Subcutaneous adipose tissue (tissue), 4 donors: ENCODE results near the gene CALCA. TPM values are rescaled to one million over a fixed set of nuclear protein-coding genes. Genes with fewer than 3 reads are reported as not detected.

Experiments used
- total RNA-seq, 4 donors: library from RNA; depleted of rRNA; stranded (reverse); fragments of >200 nt; gene quantifications; one replicate each; pipeline ENCODE4 v1.1.0, GENCODE V29; 2016
- TF ChIP-seq, protein P1 (sequence below): fragments of 450-650 bp; IDR thresholded peaks from one replicate; pipeline ENCODE4 v1.5.1; 2016; ENCODE audit warnings: low read depth, mild to moderate bottlenecking, control low read depth, antibody characterized with exemption, moderate library complexity

Gene CALCA
- total RNA-seq, 4 donors from 2014 or later: not detected

DNA sequence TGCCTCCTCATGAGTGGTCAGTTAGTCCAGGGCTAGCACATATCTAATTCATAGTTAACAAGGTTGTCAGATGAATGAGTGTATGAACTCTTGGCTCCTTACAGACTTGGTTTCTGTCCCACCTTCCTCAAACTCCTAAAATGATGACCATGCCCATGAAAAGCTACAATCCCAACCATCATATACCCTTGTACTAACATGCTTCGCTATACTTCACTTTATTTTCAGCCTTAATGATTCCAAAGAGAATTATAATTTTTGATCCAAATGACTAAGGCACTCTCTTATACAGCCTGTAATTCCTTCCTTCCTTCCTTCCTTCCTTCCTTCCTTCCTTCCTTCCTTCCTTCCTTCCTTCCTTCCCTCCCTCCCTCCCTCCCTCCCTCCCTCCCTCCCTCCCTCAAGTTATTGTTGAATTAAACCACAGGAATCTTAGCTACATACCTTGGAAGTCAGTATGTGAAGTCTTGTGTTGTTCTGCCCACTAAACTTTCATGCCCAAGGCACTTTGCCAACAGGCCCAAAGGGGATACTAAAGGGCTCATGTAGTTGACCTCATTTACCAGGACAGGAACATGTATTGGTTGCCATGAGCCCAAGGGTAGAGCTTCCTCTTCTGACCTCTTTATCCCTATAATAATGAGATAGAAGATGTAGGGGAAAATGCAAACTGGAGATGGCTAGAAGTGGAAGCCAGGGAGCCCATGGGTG is 37.4 kb downstream of the CALCA start:
- TF ChIP-seq, protein P1, sequence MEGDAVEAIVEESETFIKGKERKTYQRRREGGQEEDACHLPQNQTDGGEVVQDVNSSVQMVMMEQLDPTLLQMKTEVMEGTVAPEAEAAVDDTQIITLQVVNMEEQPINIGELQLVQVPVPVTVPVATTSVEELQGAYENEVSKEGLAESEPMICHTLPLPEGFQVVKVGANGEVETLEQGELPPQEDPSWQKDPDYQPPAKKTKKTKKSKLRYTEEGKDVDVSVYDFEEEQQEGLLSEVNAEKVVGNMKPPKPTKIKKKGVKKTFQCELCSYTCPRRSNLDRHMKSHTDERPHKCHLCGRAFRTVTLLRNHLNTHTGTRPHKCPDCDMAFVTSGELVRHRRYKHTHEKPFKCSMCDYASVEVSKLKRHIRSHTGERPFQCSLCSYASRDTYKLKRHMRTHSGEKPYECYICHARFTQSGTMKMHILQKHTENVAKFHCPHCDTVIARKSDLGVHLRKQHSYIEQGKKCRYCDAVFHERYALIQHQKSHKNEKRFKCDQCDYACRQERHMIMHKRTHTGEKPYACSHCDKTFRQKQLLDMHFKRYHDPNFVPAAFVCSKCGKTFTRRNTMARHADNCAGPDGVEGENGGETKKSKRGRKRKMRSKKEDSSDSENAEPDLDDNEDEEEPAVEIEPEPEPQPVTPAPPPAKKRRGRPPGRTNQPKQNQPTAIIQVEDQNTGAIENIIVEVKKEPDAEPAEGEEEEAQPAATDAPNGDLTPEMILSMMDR: no peak

DNA sequence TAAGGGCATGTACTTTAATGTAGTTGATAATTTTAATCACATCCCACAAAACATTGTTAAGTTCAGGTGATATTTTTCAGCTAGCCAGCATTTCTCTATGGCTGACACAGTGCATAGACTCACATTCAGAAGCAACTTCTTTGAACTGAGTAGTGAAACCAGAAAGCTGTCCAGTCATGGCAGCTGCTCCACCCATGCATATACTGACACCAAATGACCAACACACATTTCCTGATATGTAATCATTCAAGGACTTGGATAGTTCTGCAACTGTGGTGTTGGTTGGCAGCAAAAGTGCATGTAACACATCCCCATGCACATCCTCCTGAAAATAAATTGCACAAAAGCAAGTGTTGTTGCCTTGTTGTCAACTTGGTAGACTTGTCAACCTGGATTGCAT is 39.7 kb downstream of the CALCA start:
- TF ChIP-seq, protein P1: no peak

DNA sequence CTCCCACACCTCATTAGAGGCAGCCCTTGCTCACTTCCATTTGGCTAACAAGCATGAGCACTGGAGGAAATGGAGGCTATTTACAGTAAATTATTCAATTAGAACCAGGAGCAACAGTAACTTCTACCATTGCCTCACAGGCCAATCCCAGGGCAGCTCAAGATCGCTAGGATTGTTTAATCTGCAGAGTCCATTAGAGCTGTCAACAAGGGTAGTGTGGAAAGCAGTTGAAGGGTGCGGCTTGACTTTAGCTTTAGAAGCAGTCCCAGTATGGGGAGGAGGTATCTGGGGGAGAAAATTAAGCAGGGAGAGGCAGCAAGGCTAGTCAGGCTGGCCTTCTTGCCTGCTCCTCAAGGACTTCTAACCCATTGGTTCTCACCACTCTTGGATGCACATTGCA is 41.8 kb downstream of the CALCA start:
- TF ChIP-seq, protein P1: no peak

DNA sequence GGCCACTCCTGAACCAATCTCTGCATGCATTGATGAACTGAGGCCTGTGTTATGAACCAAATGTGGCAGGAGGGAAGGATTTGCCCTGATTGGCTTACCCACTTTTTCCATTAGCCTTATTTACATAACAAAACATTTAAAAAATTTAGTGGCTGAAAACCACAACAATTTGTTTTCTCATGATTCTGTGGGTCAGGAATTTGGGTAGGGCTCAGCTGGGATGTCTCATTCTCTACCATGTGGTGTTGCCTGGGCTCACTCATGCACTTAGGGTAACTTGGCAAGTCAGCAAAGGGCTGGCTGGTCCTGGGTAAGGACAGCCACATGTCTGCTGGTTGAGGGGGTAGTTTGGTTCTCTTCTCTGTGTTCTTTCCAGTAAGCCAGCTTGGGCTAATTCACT is 45.0 kb downstream of the CALCA start:
- TF ChIP-seq, protein P1: no peak

DNA sequence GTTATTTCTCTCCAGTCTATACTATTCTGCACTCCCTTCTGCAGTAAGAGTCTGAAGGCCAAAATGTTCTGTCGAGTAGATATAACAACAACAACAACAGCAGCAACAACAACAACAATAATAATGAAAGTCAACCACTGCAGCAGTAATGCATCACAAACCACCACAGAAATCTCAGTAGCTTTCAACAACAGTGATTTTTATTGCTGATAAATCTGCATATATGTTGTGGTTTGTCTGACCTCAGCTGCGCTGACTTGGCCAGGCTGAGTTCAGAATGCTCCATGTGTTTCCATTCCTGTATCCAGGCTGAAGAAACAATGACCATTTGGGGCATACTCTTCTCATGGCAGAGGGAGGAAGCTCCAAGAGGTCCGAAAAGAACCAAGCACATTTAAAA is 47.8 kb downstream of the CALCA start:
- TF ChIP-seq, protein P1: no peak

Other genes with a start within 250 kb of the CALCA start
- gene CYP2R1, start 80.1 kb downstream of the CALCA start, total RNA-seq: 10 to 100 TPM in 2 of 4 donors, 1 to 10 TPM in 2; 5.8 to 17.3 (median 9.7) TPM
- gene CALCB, start 101.2 kb upstream of the CALCA start, total RNA-seq: under 1 TPM in 3 of 4 donors, not detected in 1; 0.34 to 0.44 (median 0.38) TPM
- gene INSC, start 142.6 kb upstream of the CALCA start, total RNA-seq: not detected